Activated CD8-positive, alpha-beta memory T cell treated with anti-CD3 and anti-CD28 coated beads, Interleukin-2, amount 50 U/mL, for 4 hours (primary cell): Measurements from ENCODE around the gene BSND.

Source experiments
- DNase-seq: peaks from one replicate; pipeline ENCODE4 v3.0.0-alpha.2; 2020

BSND gene

DNA sequence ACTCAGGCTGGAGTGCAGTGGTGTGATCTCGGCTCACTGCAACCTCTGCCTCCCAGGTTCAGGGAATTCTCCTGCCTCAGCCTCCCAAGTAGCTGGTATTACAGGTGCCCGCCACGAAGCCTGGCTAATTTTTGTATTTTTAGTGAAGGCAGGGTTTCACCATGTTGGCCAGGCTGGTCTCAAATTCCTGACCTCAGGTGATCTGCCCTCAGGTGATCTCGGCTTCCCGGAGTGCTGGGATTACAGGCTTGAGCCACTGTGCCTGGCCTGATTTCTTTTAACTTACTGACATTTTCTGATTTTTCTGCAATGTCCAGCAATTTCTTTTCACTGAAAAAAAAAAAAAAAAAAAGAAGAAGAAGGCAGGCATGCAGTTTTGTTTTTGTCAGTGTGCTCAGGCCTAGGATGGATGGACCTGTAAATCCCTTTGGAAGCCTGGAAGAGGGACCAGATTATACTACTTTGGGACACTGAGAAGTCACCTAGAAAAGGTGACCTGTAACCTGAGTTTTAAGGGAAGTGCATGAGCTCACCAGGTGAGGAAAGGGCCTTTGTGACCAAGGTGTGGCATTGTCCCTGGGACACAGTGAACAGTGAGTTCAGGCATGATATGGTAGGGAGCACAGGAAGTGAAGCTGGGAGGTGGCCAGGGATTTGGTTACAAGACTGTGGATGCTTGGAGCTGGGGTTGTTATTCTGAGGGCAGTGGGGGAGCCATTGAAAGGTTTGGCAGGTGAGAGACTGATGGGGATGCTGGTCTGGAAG is 21.0 kb upstream of the BSND start:
- DNase-seq, result no peak

DNA sequence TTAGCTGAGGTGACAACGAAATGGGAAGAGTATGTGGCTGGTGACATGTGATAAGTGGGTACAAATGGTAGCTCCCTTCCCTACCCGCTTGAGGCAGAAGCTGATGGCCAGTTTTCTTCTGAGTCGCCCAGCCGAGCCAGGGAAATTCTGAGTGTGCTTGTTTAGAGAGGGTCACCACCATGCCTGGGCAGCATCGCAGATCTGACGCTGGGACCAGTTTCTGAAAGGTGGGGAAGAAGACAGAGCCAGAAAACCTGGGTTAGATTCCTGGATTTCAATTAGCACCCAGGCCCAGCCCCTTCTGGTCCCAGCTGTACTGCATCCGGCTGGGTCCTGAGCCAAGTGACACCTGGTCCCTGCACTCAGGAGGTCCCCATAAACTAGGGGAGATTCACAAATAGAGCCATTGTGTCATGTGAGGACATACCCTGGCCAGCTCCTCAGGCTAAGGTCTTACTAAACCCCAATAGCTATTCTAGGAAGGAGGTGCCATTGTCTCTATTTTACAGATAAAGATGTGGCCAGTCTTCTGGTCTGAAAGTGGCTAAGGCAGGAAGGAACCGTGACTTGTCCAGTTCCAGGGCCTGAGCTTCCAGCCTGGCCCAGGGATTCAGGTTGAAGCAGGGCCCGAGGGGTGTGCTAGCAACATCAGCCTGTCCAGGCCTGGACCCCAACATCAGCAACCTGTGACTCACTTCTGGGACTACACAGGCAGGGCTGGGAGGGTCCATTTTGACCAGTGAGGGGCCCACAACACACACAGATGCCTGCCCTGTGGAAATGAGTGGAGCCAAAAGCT is 20.0 kb upstream of the BSND start:
- DNase-seq, result no peak

DNA sequence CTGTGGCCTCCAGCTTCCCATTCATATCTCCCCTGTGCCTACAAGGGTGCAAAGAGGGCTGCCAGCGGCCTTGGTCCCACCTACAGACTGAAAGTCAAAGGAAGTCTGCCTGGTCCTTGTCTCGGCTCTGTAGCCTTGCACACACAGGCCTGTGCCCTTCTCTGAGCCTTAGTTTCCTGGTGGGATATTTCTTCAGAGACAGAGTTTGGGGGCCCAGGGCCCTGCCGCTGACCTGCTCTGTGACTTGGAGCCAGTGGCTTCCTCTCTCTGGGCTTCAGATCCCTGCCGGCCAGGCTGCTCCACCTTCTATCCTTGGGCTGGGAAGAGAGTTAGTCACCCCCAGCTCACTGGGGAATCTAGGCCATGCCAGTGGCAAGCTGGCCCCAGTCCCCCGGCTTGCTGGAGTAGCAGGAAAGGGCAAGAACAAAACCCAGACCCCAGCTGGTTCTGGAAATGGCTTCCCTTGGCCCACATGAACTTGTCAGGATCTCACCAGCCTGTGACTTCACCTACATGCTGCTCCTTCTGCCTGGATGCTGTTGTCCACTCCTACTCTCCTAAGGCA is 19.3 kb upstream of the BSND start:
- DNase-seq, result no peak

DNA sequence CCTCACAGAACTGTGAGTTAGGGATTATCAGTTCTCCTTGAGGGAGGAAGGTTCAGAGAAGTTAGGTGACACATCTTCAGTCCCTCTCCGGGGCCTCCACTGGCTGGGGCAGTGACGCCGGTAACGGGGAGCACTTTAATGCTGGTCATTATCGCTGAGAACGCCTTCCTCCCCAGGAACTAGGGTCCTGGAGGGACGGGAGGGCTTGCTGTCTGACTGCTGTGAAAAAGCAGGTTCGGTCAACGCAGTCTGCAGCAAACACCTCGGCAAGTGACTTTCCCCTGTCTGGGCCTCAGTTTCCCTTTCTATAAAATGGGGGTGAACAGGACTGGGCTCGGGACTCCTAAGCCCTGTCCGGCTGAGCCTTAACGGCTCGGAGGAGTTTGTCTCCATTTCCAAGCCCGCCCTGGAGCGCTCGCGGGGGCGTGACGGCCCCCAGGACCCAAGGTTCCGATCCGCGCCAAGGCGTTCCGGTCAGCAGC is 18.6 kb upstream of the BSND start:
- no peak for DNase-seq

DNA sequence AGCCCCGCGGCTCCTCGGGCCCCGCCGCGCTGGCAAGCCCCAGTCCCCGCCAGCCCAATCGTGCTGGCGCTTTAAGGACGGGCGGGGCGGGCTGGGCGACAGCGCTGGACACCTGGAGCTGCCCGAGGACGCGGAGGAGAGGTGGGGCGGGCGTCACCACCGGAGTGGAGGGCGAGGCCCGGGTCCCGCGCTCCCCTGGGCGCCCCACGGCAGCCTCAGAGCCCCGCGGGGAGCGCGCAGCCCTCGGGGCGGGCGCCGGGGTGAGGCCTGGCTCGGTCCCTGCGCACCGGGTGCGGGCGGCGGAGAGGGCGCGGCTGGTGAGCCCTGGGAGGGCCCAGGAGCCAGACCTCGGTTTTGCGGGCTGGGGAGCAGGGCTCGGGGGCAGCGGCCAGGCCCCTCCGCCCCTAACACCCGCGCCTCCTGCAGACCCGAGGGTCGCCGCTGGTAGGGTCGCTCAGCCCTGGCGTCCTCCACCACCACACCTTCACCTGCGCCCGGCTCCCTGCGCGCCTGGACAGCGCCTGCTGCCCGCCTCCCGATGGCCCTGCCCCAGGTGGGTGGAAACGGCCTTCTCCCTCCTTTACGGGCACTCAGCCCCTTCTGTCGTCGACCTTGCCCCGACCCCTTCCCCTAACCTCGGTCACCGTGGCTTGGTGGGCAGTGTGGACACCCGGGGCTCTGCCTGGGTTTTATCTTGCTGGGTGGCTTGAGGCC is 18.0 kb upstream of the BSND start, which contains the start of gene TMEM61:
Gene TMEM61 (plus strand): TSS at position 101 of the 714 bp plus-strand sequence. CDS start 438 bp downstream, at position 539.
- no peak for DNase-seq

DNA sequence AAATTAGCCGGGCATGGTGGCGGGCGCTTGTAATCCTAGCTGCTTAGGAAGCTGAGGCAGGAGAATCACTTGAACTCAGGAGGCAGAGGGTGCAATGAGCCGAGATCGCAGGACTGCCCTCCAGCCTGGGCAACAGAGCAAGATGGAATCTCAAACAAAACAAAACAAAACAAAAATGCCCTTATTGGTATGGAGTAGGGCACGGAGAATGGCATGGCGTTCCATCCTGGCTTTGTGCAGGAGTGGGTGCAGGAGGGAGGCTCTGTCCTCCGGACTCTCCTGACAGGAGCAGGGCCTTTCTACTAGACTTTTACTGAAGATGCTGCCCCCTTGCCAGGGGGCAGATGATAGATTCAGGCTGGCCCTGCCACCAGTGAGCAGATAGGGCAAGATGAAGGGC is 17.3 kb upstream of the BSND start:
- DNase-seq, result no peak

DNA sequence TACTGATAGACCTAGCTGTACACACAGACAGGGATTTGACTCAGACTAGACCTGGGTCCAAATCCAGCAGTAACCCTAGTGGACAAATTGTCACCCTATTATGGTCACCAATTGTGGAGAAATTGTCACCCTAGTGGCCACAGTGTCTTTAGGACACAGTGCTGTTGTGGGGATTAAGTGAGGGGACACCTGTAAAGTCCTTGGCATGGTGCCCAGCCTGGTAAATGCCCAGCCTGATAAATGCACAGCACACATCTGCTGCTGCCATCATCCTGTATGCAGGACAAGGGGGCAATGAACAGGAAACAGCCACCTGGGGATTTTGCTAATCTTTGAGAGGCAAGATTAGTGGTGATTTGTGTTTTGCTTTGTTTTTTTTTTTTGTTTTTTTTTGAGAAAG is 16.0 kb upstream of the BSND start:
- DNase-seq, result no peak

DNA sequence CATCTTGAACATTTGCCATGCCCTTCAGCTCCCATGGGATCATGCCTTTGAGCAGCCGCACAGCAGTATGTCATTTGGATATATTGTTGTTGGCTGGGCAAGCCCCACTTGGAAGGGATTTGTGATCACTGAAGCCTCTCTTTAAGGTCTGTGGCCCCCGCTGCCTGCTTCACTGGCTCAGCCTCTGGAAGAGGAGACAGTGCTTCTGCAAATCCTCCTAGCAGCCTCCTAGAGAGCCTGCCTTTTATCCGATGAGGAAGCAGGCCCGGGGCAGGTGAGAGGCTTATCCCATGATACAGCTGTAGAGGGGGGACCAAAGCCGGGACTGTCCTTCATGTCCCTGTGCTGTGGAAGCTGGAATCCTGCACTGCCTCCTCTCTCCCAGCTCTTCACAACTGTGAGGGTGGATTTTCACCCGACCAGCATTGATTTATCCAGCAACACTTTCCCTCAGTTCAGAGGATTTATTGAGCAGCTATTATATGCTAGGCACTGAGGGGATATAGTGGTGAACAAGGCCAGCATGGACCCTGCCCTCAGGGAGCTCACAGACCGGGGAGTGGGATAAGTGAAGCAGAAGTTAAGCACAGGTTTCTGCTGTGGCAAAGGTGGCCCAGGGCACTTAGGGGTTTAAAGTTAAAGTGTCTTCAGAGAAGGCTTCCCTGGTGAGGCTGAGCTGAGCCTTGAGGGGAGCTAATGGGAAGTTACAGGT is 14.4 kb upstream of the BSND start:
- no peak for DNase-seq

DNA sequence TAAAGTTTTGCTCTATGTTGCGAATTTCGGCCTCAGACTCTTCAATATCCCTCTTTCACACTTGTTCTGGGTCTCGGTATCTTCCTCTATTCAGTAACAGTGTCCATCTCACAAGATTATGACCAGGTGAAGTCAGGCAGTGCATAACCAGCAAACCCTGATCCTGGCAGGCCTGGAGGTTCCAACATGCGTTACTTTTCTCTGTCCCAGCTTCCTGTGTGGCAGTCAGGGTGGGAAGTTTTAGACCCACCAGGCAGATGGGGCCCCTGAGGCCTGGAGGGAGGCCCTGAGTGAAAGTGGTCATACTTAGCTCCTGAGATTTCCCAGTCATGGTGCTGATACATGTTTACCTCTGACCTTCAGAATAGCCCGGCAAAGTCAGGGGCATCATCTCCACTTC is 13.2 kb upstream of the BSND start:
- no peak for DNase-seq

DNA sequence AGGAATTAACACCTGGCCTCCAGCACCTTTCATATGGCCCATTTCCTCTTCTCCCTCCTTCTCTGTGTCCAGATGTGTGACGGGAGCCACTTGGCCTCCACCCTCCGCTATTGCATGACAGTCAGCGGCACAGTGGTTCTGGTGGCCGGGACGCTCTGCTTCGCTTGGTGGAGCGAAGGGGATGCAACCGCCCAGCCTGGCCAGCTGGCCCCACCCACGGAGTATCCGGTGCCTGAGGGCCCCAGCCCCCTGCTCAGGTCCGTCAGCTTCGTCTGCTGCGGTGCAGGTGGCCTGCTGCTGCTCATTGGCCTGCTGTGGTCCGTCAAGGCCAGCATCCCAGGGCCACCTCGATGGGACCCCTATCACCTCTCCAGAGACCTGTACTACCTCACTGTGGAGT is 12.7 kb upstream of the BSND start:
- no peak for DNase-seq

DNA sequence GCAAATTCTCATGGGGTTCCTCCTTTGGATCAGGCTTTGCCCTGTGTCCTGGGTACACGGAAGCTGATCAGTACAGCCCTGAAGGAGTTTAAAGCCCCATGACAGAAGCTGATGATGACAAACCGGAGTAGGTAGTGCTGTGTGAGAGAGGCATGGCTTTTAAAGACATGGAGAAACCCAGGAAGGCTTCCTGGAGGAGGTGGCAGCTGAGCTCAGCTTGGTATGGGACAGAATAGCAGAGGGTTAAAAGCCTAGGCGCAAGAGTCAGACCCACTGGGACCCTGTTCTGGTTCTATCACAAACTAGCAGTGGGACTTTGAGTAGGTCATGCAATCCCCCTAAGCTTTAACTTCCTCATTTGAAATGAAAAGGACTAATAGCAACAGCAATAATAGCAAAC is 12.2 kb upstream of the BSND start:
- DNase-seq, result no peak

DNA sequence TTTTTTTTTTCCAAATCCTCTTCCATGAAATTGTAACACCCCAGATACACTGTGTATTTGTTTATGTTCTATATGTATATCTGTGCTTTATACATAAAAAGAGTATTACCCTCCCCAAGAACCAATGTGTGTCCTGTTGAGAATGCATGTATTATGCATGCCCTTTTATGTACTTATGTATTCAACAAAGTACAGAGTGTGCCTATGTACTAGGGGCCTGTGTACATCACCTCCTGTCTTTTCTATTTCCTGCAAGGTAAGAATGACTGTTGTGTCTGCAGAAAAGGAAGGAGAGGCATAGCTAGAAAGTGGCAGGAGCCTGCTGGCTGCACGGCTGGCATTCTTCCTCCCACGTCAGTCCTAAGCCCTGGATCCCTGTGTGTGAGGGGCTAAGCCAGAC is 11.3 kb upstream of the BSND start:
- no peak for DNase-seq

DNA sequence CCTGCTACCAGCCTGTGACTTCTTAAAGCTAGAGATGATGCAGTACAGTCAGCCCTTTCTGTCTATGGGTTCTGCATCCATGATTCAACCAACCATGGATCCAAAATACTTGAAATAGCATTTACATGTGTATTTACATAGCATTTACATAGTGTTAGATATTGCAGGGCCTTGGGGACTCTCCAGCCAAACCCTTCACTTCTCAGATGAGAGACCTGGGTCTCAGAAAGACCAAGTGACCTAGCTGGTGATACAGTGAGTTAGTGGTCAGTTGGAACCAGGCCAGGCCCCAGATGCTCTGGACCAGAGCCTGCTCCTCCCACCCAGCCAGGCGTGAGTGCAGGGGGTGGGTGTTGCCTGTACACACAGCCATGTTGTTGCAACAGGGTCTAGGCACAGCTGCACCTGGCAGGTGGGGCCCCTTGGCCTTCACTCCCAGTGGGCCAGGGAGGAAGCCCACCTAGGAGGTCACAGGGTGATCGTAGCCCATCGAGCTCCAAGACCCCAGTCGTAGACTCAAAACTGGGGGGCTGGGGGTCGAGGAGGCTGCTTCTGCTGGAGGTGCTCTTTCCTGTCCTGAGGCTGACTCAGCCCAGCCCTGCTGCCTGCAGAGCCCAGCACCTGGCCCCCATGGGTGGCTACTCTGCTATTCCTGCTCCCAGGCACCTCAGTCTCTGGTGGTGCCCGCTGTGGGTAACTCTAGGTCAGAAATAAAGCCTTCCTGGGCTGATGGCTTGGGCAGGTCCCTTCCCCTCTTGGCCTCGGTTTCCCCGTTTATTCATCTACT is 10.6 kb upstream of the BSND start:
- DNase-seq, result no peak

DNA sequence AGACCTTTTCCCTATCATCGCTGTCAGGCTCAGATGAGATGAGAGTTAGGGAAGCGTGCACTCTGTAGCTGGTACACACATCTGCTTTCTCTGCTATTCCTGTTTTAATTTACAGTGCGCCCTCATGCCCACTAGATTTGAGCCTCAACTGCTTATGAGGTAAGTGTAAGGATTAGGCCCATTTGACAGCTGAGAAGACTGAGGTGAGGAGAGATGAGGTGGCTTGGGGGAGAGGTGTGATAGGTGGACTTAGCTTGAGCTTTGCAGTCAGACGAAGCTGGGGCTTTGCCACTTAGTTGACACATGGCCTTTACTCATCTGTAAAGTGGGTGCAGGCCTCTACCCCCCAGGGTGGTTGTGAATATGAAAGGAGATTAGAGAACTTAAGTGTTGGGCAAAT is 9.8 kb upstream of the BSND start:
- no peak for DNase-seq

DNA sequence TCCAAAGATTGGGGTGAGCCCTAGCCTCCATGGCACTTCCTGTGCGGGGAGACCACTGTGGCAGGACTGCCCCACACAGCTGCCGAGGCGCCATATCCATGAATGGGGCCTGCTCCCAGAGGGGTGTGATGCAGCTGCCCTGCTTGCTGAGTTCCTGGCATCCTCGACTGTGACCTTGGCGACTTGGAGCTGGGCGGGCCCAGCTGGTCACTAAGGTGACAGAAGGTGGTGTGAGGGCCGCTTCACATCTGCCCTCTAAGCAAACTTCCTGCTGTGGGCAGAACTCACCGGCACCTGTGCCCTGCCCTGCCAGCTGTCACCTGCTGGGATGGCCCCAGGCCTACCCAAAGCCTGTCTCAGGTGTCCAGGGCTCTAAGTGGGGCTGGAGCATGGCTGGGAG is 9.3 kb upstream of the BSND start:
- DNase-seq, result no peak

DNA sequence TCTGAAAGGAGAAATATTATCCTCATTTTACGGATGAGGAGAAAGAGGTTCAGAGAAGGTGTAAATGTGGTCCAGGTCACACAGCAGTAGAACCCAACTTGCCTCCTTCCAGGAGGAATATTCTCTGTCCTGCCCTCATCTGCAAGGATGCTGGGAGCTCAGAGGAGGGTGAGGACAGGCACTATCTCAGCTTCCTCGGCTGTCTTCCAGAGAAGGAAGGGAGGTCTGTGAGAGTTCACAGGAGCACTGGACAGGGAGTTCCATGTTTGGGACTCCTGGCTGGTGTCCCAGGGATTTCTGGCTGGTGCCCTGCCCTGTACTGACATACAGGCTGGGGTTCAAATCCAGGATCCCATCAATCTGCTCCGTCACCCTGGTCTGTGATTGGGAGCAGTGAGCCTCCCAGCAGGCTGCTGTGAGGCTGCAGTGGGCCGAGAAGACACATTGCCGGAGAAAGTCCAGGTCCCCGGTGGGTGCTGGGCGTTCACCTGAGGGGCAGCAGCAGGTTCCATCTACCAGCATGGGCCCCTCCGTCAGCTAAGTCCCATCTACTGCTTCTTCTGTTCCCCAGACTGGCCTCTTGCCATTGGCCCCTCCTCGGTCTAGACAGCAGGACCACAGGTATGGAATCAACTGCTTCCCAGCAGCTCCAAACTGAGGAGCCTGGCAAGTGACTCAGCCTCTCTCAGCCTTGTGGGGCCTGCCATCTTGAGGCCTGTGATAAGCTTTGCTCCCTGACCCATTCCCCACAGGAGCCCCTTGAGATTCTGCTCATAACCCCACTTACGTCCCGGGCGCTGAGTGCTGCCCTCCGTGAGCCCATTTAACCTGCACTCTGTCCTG is 8.5 kb upstream of the BSND start:
- no peak for DNase-seq

DNA sequence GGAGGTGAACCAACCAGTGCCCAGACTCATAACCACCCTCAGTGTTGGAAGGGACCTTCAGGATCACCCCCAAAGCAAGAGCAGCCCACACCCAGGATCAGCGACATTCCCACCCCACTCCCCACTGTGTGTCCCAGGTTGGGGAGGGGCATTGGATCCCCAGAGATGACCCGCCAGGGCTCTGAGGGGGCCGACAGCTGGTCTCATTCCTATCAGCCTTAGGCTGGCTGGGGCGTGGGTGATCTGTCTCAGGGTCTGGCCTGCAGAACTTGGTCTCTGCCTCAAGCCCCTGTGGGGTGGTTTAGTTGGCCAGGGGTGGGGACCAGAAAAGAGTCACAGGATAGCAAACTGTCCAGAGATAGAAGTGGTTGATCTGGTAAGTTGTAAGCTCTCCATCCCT is 7.8 kb upstream of the BSND start:
- DNase-seq, result no peak

DNA sequence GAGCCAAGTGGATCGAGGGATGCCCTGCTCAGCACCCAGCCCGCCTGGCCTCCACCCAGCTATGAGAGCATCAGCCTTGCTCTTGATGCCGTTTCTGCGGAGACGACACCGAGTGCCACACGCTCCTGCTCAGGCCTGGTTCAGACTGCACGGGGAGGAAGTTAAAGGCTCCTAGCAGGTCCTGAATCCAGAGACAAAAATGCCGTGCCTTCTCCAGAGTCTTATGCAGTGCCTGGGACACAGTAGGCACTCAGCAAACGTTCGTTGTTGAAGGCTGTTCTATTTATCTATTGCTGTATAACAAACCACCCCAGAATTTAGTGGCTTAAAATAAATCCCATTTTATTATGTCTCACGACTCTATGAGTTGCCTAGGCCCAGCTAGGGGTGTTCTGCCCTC is 6.8 kb upstream of the BSND start:
- no peak for DNase-seq

DNA sequence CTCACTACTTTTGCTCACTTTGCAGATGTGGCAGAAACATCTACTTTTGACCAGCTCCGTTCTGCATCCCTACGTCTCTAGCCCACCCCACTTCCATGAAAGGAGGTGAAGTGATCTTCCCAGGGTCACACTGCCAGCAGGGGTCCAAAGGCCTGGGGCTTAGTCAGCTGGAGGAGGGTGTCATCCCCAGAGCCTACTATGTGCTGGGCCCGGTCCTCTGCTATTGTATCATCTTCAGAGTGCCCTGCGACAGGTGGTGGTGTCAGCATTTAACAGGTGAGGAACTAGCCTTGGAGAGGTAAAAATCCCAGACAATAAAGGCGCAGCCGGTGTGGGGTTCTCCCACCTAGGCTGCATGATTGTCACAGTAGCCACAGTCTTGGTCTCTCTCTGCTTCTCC is 5.6 kb upstream of the BSND start:
- no peak for DNase-seq

DNA sequence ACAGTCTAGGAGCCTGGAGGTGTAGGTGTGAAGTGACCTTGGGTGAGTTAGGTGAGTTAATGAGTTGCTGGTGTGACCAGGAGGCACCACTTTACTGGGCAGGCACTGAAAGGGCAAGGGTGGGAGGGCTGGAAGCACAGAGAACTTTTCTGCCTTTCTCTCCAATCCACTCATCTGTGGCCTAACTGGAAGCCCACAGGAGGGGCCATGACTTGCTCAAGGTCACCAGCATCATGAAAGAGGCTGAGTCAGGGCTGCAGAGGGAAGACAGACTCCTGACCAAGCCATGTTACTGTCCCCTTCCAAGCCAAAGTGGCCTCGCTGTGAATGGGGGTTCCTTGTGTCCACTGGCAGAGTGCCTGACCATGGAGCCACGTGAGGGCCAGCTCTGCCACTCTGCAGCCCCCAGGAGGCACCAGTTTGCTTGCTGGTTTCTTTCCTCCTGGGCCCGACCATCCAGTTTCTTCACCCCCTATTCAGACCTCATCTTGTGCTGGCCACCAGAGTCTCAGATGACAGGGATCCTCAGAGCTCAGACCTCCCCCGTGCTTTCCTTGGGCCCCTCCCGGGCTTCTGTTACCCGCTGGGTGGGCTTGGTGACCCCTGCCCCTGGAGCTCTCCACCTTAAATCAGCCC is 4.3 kb upstream of the BSND start:
- no peak for DNase-seq
